D721Med (cell line): Measurements from ENCODE around the gene COLGALT1.

Experiments
- DNase-seq: peaks from one replicate; pipeline ENCODE4 v3.0.0; 2011; ENCODE audit warnings: low spot score; ENCODE audit not compliant: insufficient read length
- FAIRE-seq: peaks from 2 replicates; lab custom pipeline; 2011; peaks lifted over from hg19 to GRCh38; lab: Jason Lieb, UNC
- CTCF ChIP-seq: IDR thresholded peaks from 2 replicates; pipeline ENCODE4 v1.5.1; 2012; ENCODE audit warnings: mild to moderate bottlenecking, control low read depth; ENCODE audit not compliant: insufficient read depth; ENCODE audit errors: missing control alignments

The COLGALT1 gene

GRCh38 chr19:17602217-17602616, 46.8 kb downstream of the COLGALT1 start:
- DNase-seq (no peak), FAIRE-seq (no peak)
- TF ChIP-seq CTCF: no peak

GRCh38 chr19:17602872-17603510, 47.5 kb downstream of the COLGALT1 start:
- DNase-seq (no peak), FAIRE-seq (no peak)
- no peak for TF ChIP-seq CTCF

GRCh38 chr19:17604372-17605025, 49.0 kb downstream of the COLGALT1 start:
- FAIRE-seq: no peak
- no peak for DNase-seq
- TF ChIP-seq CTCF: no peak

GRCh38 chr19:17605117-17605516, 49.7 kb downstream of the COLGALT1 start:
- FAIRE-seq (no peak), DNase-seq (no peak)
- TF ChIP-seq CTCF: no peak

- FAIRE-seq (no peak), DNase-seq (no peak)
- TF ChIP-seq CTCF: peak; percentile 22
These were observed 50.5 kb downstream of the COLGALT1 start for GRCh38 chr19:17605761-17606589.

- no peak for TF ChIP-seq CTCF
- FAIRE-seq (no peak), DNase-seq (no peak)
These were observed 51.2 kb downstream of the COLGALT1 start for GRCh38 chr19:17606590-17607185.
